HepG2 (cell line): ENCODE measurements around the gene PRKG1. TPM values are rescaled to one million over a fixed set of nuclear protein-coding genes. Genes with fewer than 3 reads are reported as not detected.

ENCODE experiments used
- ATAC-seq: fragments of 200-7000 bp; cut with Tn5 transposase; 3 replicates; pipeline ENCODE4 v1.9.1; 2020; ENCODE audit warnings: mild to moderate bottlenecking, moderate library complexity
- BruUV-seq: library from RNA; stranded (reverse); fragments of 400-500 nt; replicated peaks from 2 replicates; lab custom pipeline; 2021; lab: Mats Ljungman, UMichigan
- CTCF ChIA-PET: fragments of 300-600 bp; formaldehyde crosslinking; extraction: SDS; loops from one replicate; lab custom pipeline; 2021; ENCODE audit warnings: low total read pairs, inconsistent platforms, low intra/inter-chr PET ratio; lab: Yijun Ruan, JAX
- POLR2A ChIA-PET: fragments of 350-600 bp; sonication (Branson Sonifier 250); formaldehyde crosslinking; loops from one replicate; lab custom pipeline; 2020; ENCODE audit warnings: antibody characterized with exemption, inconsistent platforms; lab: Yijun Ruan, JAX
- DNase-seq: peaks from one replicate; pipeline ENCODE4 v3.0.0-alpha.2; 2015; ENCODE audit warnings: low spot score
- FAIRE-seq: peaks from 3 replicates; lab custom pipeline; 2011; peaks lifted over from hg19 to GRCh38; lab: Jason Lieb, UNC
- H2AFZ ChIP-seq: one replicate; pipeline ENCODE4 v1.6.1; 2011; ENCODE audit warnings: low read length, inconsistent platforms
- H3K27ac ChIP-seq: fragments of 300-600 bp; 3 replicates; pipeline ENCODE4 v1.8.0; 2011; ENCODE audit warnings: mixed run types, mild to moderate bottlenecking, mixed read lengths, low read length, inconsistent platforms; ENCODE audit not compliant: insufficient read depth; ENCODE audit errors: extremely low read length
- H3K27me3 ChIP-seq, 2 experiments: fragments of 200-600 bp in 1 of 2; 2 replicates in 1 of 2; 3 replicates in 1 of 2; pipeline versions ENCODE4 v1.6.0 to v1.8.0; 2011; ENCODE audit warnings: low read length in 2 of 2, mild to moderate bottlenecking in 2 of 2, moderate library complexity in 2 of 2, inconsistent platforms in 1 of 2; ENCODE audit not compliant: insufficient read depth in 2 of 2, control insufficient read depth in 1 of 2
- H3K36me3 ChIP-seq, 2 experiments: fragments of 200-600 bp in 1 of 2; replicated peaks in 1 of 2; 2 replicates in 1 of 2; 3 replicates in 1 of 2; pipeline versions ENCODE4 v1.5.1 to v1.8.0; 2011; ENCODE audit warnings: low read length in 2 of 2, inconsistent platforms in 1 of 2; ENCODE audit not compliant: insufficient read depth in 2 of 2, control insufficient read depth in 1 of 2
- H3K4me1 ChIP-seq: 2 replicates; pipeline ENCODE4 v1.5.1; 2012; ENCODE audit warnings: low read length, inconsistent platforms; ENCODE audit not compliant: insufficient read depth
- H3K4me2 ChIP-seq: 2 replicates; pipeline ENCODE4 v1.6.0; 2011; ENCODE audit warnings: low read depth, low read length, inconsistent platforms
- H3K4me3 ChIP-seq, 3 experiments: fragments of 200-600 bp in 1 of 3; sonication (generic), shearing (Covaris generic) in 1 of 3; replicated peaks in 1 of 3; 2 replicates each; pipeline ENCODE4 v1.5.1; 2011 to 2016; ENCODE audit warnings: low read length in 3 of 3, inconsistent platforms in 2 of 3, low read depth in 2 of 3, mild to moderate bottlenecking in 2 of 3, control low read depth in 1 of 3, mixed read lengths in 1 of 3; ENCODE audit not compliant: insufficient read depth in 1 of 3
- H3K79me2 ChIP-seq: one replicate; pipeline ENCODE4 v1.6.1; 2011; ENCODE audit warnings: low read length, inconsistent platforms; ENCODE audit not compliant: insufficient read depth
- H3K9ac ChIP-seq: 2 replicates; pipeline ENCODE4 v1.6.0; 2011; ENCODE audit warnings: mild to moderate bottlenecking, low read depth, low read length, inconsistent platforms; ENCODE audit not compliant: insufficient read depth
- H3K9me3 ChIP-seq: 2 replicates; pipeline ENCODE4 v1.5.1; 2012; ENCODE audit warnings: mild to moderate bottlenecking, low read length
- H4K20me1 ChIP-seq: 2 replicates; pipeline ENCODE4 v1.6.0; 2011; ENCODE audit warnings: inconsistent platforms, mild to moderate bottlenecking, low read length, moderate library complexity; ENCODE audit not compliant: insufficient read depth
- CREM ChIP-seq, 2 experiments: sonication (generic) in 1 of 2; formaldehyde crosslinking in 1 of 2; IDR thresholded peaks; 2 replicates each; pipeline versions ENCODE4 v1.4.0 to v1.6.1; 2016 to 2020; ENCODE audit warnings: antibody characterized with exemption in 1 of 2, mild to moderate bottlenecking in 1 of 2, missing genetic modification reagents in 1 of 2
- IRF9 ChIP-seq: sonication (generic); formaldehyde crosslinking; IDR thresholded peaks from 2 replicates; pipeline ENCODE4 v1.8.0; 2022; ENCODE audit warnings: missing genetic modification reagents, mild to moderate bottlenecking, borderline replicate concordance
- IRX3 ChIP-seq: sonication (generic); formaldehyde crosslinking; IDR thresholded peaks from 2 replicates; pipeline ENCODE4 v1.8.1; 2023; ENCODE audit warnings: mild to moderate bottlenecking, low read depth, missing genetic modification reagents, borderline replicate concordance
- MTA1 ChIP-seq: sonication (generic); formaldehyde crosslinking; IDR thresholded peaks from 2 replicates; pipeline ENCODE4 v1.4.0; 2020; ENCODE audit warnings: missing genetic modification reagents, mild to moderate bottlenecking, borderline replicate concordance
- NFE2L2 ChIP-seq: fragments of 150-350 bp; IDR thresholded peaks from 2 replicates; pipeline ENCODE4 v1.6.1; 2014; ENCODE audit warnings: low read length
- PAF1 ChIP-seq: IDR thresholded peaks from 2 replicates; pipeline ENCODE4 v1.6.1; 2016; ENCODE audit warnings: missing genetic modification reagents, missing compliant biosample characterization
- PLRG1 ChIP-seq: fragments of 450-650 bp; conservative IDR thresholded peaks from 2 replicates; pipeline ENCODE4 v1.6.1; 2016
- PRDM15 ChIP-seq: sonication (generic); formaldehyde crosslinking; IDR thresholded peaks from 2 replicates; pipeline ENCODE4 v1.4.0; 2020; ENCODE audit warnings: missing genetic modification reagents
- SCMH1 ChIP-seq: sonication (generic); formaldehyde crosslinking; IDR thresholded peaks from 2 replicates; pipeline ENCODE4 v1.9.0; 2021; ENCODE audit warnings: missing genetic modification reagents, mild to moderate bottlenecking, borderline replicate concordance
- ZBTB20 ChIP-seq: sonication (generic); formaldehyde crosslinking; IDR thresholded peaks from 2 replicates; pipeline ENCODE4 v1.8.1; 2023; ENCODE audit warnings: missing genetic modification reagents, low read depth, mild to moderate bottlenecking, borderline replicate concordance
- ZNF235 ChIP-seq: sonication (generic); formaldehyde crosslinking; IDR thresholded peaks from 2 replicates; pipeline ENCODE4 v1.8.1; 2023; ENCODE audit warnings: mild to moderate bottlenecking, missing genetic modification reagents, borderline replicate concordance
- ZNF335 ChIP-seq: sonication (generic); formaldehyde crosslinking; IDR thresholded peaks from 2 replicates; pipeline ENCODE4 v1.4.0; 2020; ENCODE audit warnings: missing genetic modification reagents
- WGBS: methylation state at CpG from one replicate; pipeline ENCODE4 v1.1.6; 2017; ENCODE audit warnings: low lambda C conversion rate; 5-methylcytosine and 5-hydroxymethylcytosine counted together
- in situ Hi-C: cut with HindIII; loops from 2 replicates; pipeline ENCODE4 v1.10.0; 2017; ENCODE audit warnings: low pct_unique_long_range_greater_than_20kb; ENCODE audit not compliant: extremely low pct_ligation_motif_present
- intact Hi-C: fragments of 100-400 bp; cut with micrococcal nuclease; formaldehyde crosslinking; loops from one replicate; pipeline ENCODE4 v1.10.0; 2022; ENCODE audit not compliant: unreplicated experiment
- polyA plus RNA-seq, 8 experiments: library from polyadenylated mRNA; depleted of rRNA in 3 of 8; stranded (reverse) in 7 of 8; unstranded in 1 of 8; fragments of >200 nt; fragmentation: Illumina TruSeq in 4 of 8; extraction: Trizol in 4 of 8; gene quantifications; 2 replicates each; pipeline versions ENCODE4 v1.2.1 to v1.2.3, GENCODE V29; 2011 to 2016; ENCODE audit warnings: low read depth in 4 of 8, missing spikeins in 1 of 8, mixed read lengths in 1 of 8; ENCODE audit not compliant: insufficient read depth in 1 of 8
- total RNA-seq, 5 experiments: library from RNA; depleted of rRNA; stranded (reverse); fragments of >200 nt; fragmentation: Illumina TruSeq; extraction: Trizol; gene quantifications; 2 replicates each; pipeline ENCODE4 v1.2.3, GENCODE V29; 2016; ENCODE audit warnings: low read depth in 1 of 5

Gene PRKG1
- total and polyA plus RNA-seq, 2 of the 13 experiments (the other 11 are each of a cell fraction or from before 2014, with no cell fraction given), result 0.01 TPM; not detected in 1

GRCh38 chr10:51604579-51604978 lies 530.3 kb downstream of the PRKG1 start (continued):
- no peak for TF ChIP-seq ZNF335
- no peak for TF ChIP-seq PLRG1
- no peak for TF ChIP-seq PAF1 (CRISPR knock-in tag)
- TF ChIP-seq, all 625 proteins: peak for 0

- Histone ChIP-seq H3K9ac (no peak overlapping the region), H3K9me3 (no peaks in the 10 kb centered on the region), H3K27ac (no peak overlapping the region)
- TF ChIP-seq IRF9 (CRISPR knock-in tag), result no peak
- no peak for TF ChIP-seq MTA1 (CRISPR knock-in tag)
- TF ChIP-seq, all 625 proteins: peak for 0
- no peaks in the 10 kb centered on the region for H3K4me1 ChIP-seq
- no peak for FAIRE-seq
- no peaks in the 10 kb centered on the region for H3K79me2 ChIP-seq
- H3K36me3 ChIP-seq, result no peaks in the 10 kb centered on the region
- H3K27me3 ChIP-seq, result no peaks in the 10 kb centered on the region
- no peak overlapping the region for H2AFZ ChIP-seq
- no TSS peak for BruUV-seq
- no peaks in the 10 kb centered on the region for H4K20me1 ChIP-seq
- H3K4me2 ChIP-seq, result no peak overlapping the region
- ATAC-seq, result no peak
- in situ Hi-C loops, result no loop called here
- CTCF ChIA-PET, result no interaction called here
- no peak for DNase-seq
- intact Hi-C loops, result no loop called here
- H3K4me3 ChIP-seq, result no peak overlapping the region
- 10% methylated on average over 6 of the region's 6 CpGs for WGBS
- POLR2A ChIA-PET, result no interaction called here
Observed at GRCh38 chr10:51606825-51607462, 532.7 kb downstream of the PRKG1 start.

- ChIA-PET CTCF (no interaction called here), POLR2A (no interaction called here)
- ATAC-seq (no peak), FAIRE-seq (no peak), DNase-seq (no peak)
- BruUV-seq, result no TSS peak
- H4K20me1 ChIP-seq, result no peaks in the 10 kb centered on the region
- H3K4me2 ChIP-seq, result no peak overlapping the region
- no peaks in the 10 kb centered on the region for H3K79me2 ChIP-seq
- WGBS, result 21% methylated on average over 3 of the region's 3 CpGs
- no peak overlapping the region for H3K4me3 ChIP-seq
- H3K9me3 ChIP-seq, result no peaks in the 10 kb centered on the region
- in situ Hi-C loops, result no loop called here
- no peak overlapping the region for H3K27ac ChIP-seq
- no peak overlapping the region for H3K9ac ChIP-seq
- H3K36me3 ChIP-seq, result no peaks in the 10 kb centered on the region
- H3K4me1 ChIP-seq, result no peaks in the 10 kb centered on the region
- H3K27me3 ChIP-seq, result no peaks in the 10 kb centered on the region
- no peak overlapping the region for H2AFZ ChIP-seq
- intact Hi-C loops, result no loop called here
- TF ChIP-seq ZBTB20 (CRISPR knock-in tag) (no peak), CREM (IDR thresholded peaks at IDR 0.05) (no peak), CREM (CRISPR knock-in tag; IDR thresholded peaks at IDR 0.05) (no peak), ZNF235 (CRISPR knock-in tag) (no peak), IRX3 (CRISPR knock-in tag) (no peak), SCMH1 (CRISPR knock-in tag) (no peak), NFE2L2 (no peak), PRDM15 (no peak)
Observed at GRCh38 chr10:51607463-51607835, 533.2 kb downstream of the PRKG1 start.
